Stimulated activated effector memory CD8-positive, alpha-beta T cell treated with anti-CD3 and anti-CD28 coated beads, Interleukin-12 subunit alpha, Interleukin-12 subunit beta, amount 100 ng/mL, for 72 hours (primary cell): ENCODE measurements around the gene PTPRCAP.

Experiments used
- ATAC-seq: fragments of 150-1000 bp; cut with Tn5 transposase; 2 replicates; pipeline ENCODE4 v1.10.0; 2021
- DNase-seq, 2 donors: peaks; one replicate each; pipeline ENCODE4 v3.0.0; 2021 to 2022; ENCODE audit warnings: low spot score in 2 of 2
- H3K27ac Mint-ChIP-seq: one replicate; pipeline ENCODE4 v1.8.0; 2022; ENCODE audit warnings: mild to moderate bottlenecking, mixed read lengths
- H3K36me3 Mint-ChIP-seq: one replicate; pipeline ENCODE4 v1.8.0; 2022; ENCODE audit warnings: mild to moderate bottlenecking, mixed read lengths
- H3K4me1 Mint-ChIP-seq: one replicate; pipeline ENCODE4 v1.8.0; 2022; ENCODE audit warnings: mixed read lengths
- H3K4me3 Mint-ChIP-seq: one replicate; pipeline ENCODE4 v1.8.0; 2022; ENCODE audit warnings: mild to moderate bottlenecking, mixed read lengths
- H3K9me3 Mint-ChIP-seq: one replicate; pipeline ENCODE4 v1.8.0; 2022; ENCODE audit warnings: mixed read lengths

Gene PTPRCAP

GRCh38 chr11:67453816-67454732 lies 16.6 kb upstream of the PTPRCAP start:
- no peak for ATAC-seq
- Mint-ChIP-seq H3K4me3 (no peak overlapping the region), H3K27ac (no peak overlapping the region), H3K36me3 (no peaks in the 10 kb centered on the region), H3K9me3 (no peaks in the 10 kb centered on the region), H3K4me1 (peaks cover 5% of the 10 kb centered on the region)
- no peak for DNase-seq

- peaks cover 18% of the 10 kb centered on the region for H3K4me1 Mint-ChIP-seq
- DNase-seq: no peak
- peaks cover under 1% of the 10 kb centered on the region for H3K36me3 Mint-ChIP-seq
- H3K27ac Mint-ChIP-seq: peak within 1 kb of the TSS; percentile 56
- no peak within 1 kb of the TSS for H3K4me3 Mint-ChIP-seq
- H3K9me3 Mint-ChIP-seq: no peaks in the 10 kb centered on the region
- no peak for ATAC-seq
These were observed 14.9 kb upstream of the PTPRCAP start, which contains the start of gene GPR152 for GRCh38 chr11:67452141-67452952. Gene GPR152 (minus strand): TSS chr11:67452729. CDS start chr11:67452724, 5 bp downstream.

GRCh38 chr11:67451658-67451976 lies 14.1 kb upstream of the PTPRCAP start:
- no peak for DNase-seq
- H3K36me3 Mint-ChIP-seq: peaks cover 8% of the 10 kb centered on the region
- H3K27ac Mint-ChIP-seq: peak overlapping the region; percentile 56
- H3K9me3 Mint-ChIP-seq: no peaks in the 10 kb centered on the region
- no peak overlapping the region for H3K4me3 Mint-ChIP-seq
- peaks cover 20% of the 10 kb centered on the region for H3K4me1 Mint-ChIP-seq
- no peak for ATAC-seq

GRCh38 chr11:67450796-67451657 lies 13.5 kb upstream of the PTPRCAP start:
- no peak overlapping the region for H3K4me3 Mint-ChIP-seq
- H3K36me3 Mint-ChIP-seq: peaks cover 8% of the 10 kb centered on the region
- H3K4me1 Mint-ChIP-seq: peaks cover 26% of the 10 kb centered on the region
- ATAC-seq (no peak), DNase-seq (no peak)
- H3K9me3 Mint-ChIP-seq: no peaks in the 10 kb centered on the region
- peak overlapping the region; percentile 56 for H3K27ac Mint-ChIP-seq

- peak overlapping the region; percentile 9 for H3K27ac Mint-ChIP-seq
- H3K4me1 Mint-ChIP-seq: peaks cover 44% of the 10 kb centered on the region
- no peak overlapping the region for H3K4me3 Mint-ChIP-seq
- H3K36me3 Mint-ChIP-seq: peaks cover 19% of the 10 kb centered on the region
- DNase-seq (no peak), ATAC-seq (no peak)
- no peaks in the 10 kb centered on the region for H3K9me3 Mint-ChIP-seq
These were observed 11.8 kb upstream of the PTPRCAP start for GRCh38 chr11:67449116-67449844.

- H3K4me3 Mint-ChIP-seq: no peak overlapping the region
- peaks cover 45% of the 10 kb centered on the region for H3K4me1 Mint-ChIP-seq
- DNase-seq (no peak), ATAC-seq (no peak)
- H3K9me3 Mint-ChIP-seq: no peaks in the 10 kb centered on the region
- peaks cover 25% of the 10 kb centered on the region for H3K36me3 Mint-ChIP-seq
- H3K27ac Mint-ChIP-seq: peak overlapping the region; percentile 95
These were observed 10.7 kb upstream of the PTPRCAP start for GRCh38 chr11:67448220-67448609.

GRCh38 chr11:67445515-67445914 lies 8.0 kb upstream of the PTPRCAP start:
- ATAC-seq: no peak
- H3K9me3 Mint-ChIP-seq: no peaks in the 10 kb centered on the region
- no peak for DNase-seq
- H3K4me3 Mint-ChIP-seq: peak overlapping the region; percentile 95
- H3K4me1 Mint-ChIP-seq: peaks cover 69% of the 10 kb centered on the region
- peak overlapping the region; percentile 95 for H3K27ac Mint-ChIP-seq
- peaks cover 36% of the 10 kb centered on the region for H3K36me3 Mint-ChIP-seq

- peaks cover 60% of the 10 kb centered on the region for H3K36me3 Mint-ChIP-seq
- peak overlapping the region; percentile 80 for H3K27ac Mint-ChIP-seq
- H3K9me3 Mint-ChIP-seq: no peaks in the 10 kb centered on the region
- ATAC-seq (no peak), DNase-seq (no peak)
- H3K4me3 Mint-ChIP-seq: peak overlapping the region; percentile 95
- H3K4me1 Mint-ChIP-seq: peaks cover 83% of the 10 kb centered on the region
These were observed 5.3 kb upstream of the PTPRCAP start for GRCh38 chr11:67442504-67443404.

GRCh38 chr11:67441731-67442351 lies 4.4 kb upstream of the PTPRCAP start:
- H3K4me1 Mint-ChIP-seq: peaks cover 80% of the 10 kb centered on the region
- H3K9me3 Mint-ChIP-seq: no peaks in the 10 kb centered on the region
- peak overlapping the region; percentile 80 for H3K27ac Mint-ChIP-seq
- peak overlapping the region; percentile 95 for H3K4me3 Mint-ChIP-seq
- no peak for DNase-seq
- no peak for ATAC-seq
- H3K36me3 Mint-ChIP-seq: peaks cover 63% of the 10 kb centered on the region

GRCh38 chr11:67441098-67441563 lies 3.6 kb upstream of the PTPRCAP start:
- Mint-ChIP-seq H3K4me3 (peak overlapping the region; percentile 95), H3K9me3 (no peaks in the 10 kb centered on the region), H3K4me1 (peaks cover 74% of the 10 kb centered on the region), H3K27ac (peak overlapping the region; percentile 94), H3K36me3 (peaks cover 69% of the 10 kb centered on the region)
- no peak for DNase-seq
- no peak for ATAC-seq

- Mint-ChIP-seq H3K4me3 (peak overlapping the region; percentile 95), H3K9me3 (no peaks in the 10 kb centered on the region), H3K36me3 (peaks cover 72% of the 10 kb centered on the region), H3K4me1 (peaks cover 74% of the 10 kb centered on the region), H3K27ac (peak overlapping the region; percentile 94)
- DNase-seq (no peak), ATAC-seq (no peak)
These were observed 3.0 kb upstream of the PTPRCAP start for GRCh38 chr11:67440229-67441097.

- DNase-seq: no peak
- H3K4me3 Mint-ChIP-seq: peak overlapping the region; percentile 95
- no peak for ATAC-seq
- peaks cover 73% of the 10 kb centered on the region for H3K36me3 Mint-ChIP-seq
- peaks cover 71% of the 10 kb centered on the region for H3K4me1 Mint-ChIP-seq
- peak overlapping the region; percentile 94 for H3K27ac Mint-ChIP-seq
- no peaks in the 10 kb centered on the region for H3K9me3 Mint-ChIP-seq
These were observed 2.1 kb upstream of the PTPRCAP start for GRCh38 chr11:67439321-67440228.
